ENCODE measurements around the gene TOP2A. TPM values are rescaled to one million over a fixed set of nuclear protein-coding genes. Genes with fewer than 3 reads are reported as not detected.

Gene TOP2A
- total RNA-seq, 1 experiment from 2014 or later: 141 TPM

DNA sequence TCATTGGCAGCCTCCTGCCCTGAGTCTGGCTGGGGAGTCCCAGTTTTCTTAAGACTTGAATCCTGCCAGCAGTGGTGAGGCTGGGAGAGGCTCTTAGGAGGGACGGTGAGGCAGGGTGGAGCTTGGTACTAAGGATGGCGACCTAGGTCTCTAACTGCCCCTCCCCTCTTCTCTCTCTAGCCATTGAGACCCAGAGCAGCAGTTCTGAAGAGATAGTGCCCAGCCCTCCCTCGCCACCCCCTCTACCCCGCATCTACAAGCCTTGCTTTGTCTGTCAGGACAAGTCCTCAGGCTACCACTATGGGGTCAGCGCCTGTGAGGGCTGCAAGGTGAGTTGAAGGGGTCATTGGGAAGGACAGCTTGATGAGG, 69.6 kb downstream of the TOP2A start:
- H3K79me2 ChIP-seq (ENCODE audit: insufficient read depth, low read length): peaks cover 46% of the 10 kb centered on the region; the same call in 1 of the 2 replicates
- H3K4me3 ChIP-seq (replicated peaks in 1 of 2; ENCODE audit: low read depth in 1 of 2, low read length in 2 of 2): no peak overlapping the region
- H3K9ac ChIP-seq (ENCODE audit: low read length): no peak overlapping the region
- no TSS peak for BruUV-seq (replicated peaks)
- DNase-seq (ENCODE audit: low read depth, low spot score) (no peak), ATAC-seq (no peak)
- intact Hi-C loops (cut with micrococcal nuclease): no loop called here
- no peak overlapping the region for H2AFZ ChIP-seq (ENCODE audit: low read depth, low read length, poor library complexity, severe bottlenecking)
- ChIA-PET CTCF (no interaction called here), POLR2A (no interaction called here), RAD21 (ENCODE audit: low non-redundant PET in 1 of 2, low total read pairs in 2 of 2, uncharacterized antibody in 2 of 2, unreplicated experiment in 2 of 2) (interaction anchor here in 1 of 2 experiments (1.0 kb wide), 1 partner anchor 78 kb away, joined by 3 read pairs; no protein-coding TSS in a partner anchor)
- no peak overlapping the region for H3K27ac ChIP-seq (ENCODE audit: low read depth, low read length)
- no peaks in the 10 kb centered on the region for H4K20me1 ChIP-seq (ENCODE audit: insufficient read depth)
- TF ChIP-seq ZFX (IDR thresholded peaks at IDR 0.05) (no peak), EGR1 (IDR thresholded peaks at IDR 0.05; ENCODE audit: low read depth) (no peak), POLR2A (IDR thresholded peaks at IDR 0.05; ENCODE audit: borderline replicate concordance, extremely low read depth, insufficient read depth, insufficient read length) (no peak), ZBTB33 (IDR thresholded peaks at IDR 0.05; ENCODE audit: extremely low read depth, insufficient replicate concordance, low read length) (no peak), FOSL1 (IDR thresholded peaks at IDR 0.05; ENCODE audit: low read depth) (no peak), ZNF274 (IDR thresholded peaks at IDR 0.05; ENCODE audit: low read depth, low read length) (no peak), TCF7L2 (IDR thresholded peaks at IDR 0.05; ENCODE audit: borderline replicate concordance, extremely low read depth, insufficient read depth, insufficient read length) (no peak), SIN3A (IDR thresholded peaks at IDR 0.05; ENCODE audit: low read depth) (no peak), RAD21 (IDR thresholded peaks at IDR 0.05; ENCODE audit: low read depth) (no peak), SRF (IDR thresholded peaks at IDR 0.05; ENCODE audit: low read depth) (no peak), POLR2AphosphoS5 (IDR thresholded peaks at IDR 0.05; ENCODE audit: low read depth, low read length) (no peak)
- TF ChIP-seq, protein P1, sequence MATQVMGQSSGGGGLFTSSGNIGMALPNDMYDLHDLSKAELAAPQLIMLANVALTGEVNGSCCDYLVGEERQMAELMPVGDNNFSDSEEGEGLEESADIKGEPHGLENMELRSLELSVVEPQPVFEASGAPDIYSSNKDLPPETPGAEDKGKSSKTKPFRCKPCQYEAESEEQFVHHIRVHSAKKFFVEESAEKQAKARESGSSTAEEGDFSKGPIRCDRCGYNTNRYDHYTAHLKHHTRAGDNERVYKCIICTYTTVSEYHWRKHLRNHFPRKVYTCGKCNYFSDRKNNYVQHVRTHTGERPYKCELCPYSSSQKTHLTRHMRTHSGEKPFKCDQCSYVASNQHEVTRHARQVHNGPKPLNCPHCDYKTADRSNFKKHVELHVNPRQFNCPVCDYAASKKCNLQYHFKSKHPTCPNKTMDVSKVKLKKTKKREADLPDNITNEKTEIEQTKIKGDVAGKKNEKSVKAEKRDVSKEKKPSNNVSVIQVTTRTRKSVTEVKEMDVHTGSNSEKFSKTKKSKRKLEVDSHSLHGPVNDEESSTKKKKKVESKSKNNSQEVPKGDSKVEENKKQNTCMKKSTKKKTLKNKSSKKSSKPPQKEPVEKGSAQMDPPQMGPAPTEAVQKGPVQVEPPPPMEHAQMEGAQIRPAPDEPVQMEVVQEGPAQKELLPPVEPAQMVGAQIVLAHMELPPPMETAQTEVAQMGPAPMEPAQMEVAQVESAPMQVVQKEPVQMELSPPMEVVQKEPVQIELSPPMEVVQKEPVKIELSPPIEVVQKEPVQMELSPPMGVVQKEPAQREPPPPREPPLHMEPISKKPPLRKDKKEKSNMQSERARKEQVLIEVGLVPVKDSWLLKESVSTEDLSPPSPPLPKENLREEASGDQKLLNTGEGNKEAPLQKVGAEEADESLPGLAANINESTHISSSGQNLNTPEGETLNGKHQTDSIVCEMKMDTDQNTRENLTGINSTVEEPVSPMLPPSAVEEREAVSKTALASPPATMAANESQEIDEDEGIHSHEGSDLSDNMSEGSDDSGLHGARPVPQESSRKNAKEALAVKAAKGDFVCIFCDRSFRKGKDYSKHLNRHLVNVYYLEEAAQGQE (IDR thresholded peaks at IDR 0.05; ENCODE audit: low read depth): no peak
- TF ChIP-seq, protein P2, sequence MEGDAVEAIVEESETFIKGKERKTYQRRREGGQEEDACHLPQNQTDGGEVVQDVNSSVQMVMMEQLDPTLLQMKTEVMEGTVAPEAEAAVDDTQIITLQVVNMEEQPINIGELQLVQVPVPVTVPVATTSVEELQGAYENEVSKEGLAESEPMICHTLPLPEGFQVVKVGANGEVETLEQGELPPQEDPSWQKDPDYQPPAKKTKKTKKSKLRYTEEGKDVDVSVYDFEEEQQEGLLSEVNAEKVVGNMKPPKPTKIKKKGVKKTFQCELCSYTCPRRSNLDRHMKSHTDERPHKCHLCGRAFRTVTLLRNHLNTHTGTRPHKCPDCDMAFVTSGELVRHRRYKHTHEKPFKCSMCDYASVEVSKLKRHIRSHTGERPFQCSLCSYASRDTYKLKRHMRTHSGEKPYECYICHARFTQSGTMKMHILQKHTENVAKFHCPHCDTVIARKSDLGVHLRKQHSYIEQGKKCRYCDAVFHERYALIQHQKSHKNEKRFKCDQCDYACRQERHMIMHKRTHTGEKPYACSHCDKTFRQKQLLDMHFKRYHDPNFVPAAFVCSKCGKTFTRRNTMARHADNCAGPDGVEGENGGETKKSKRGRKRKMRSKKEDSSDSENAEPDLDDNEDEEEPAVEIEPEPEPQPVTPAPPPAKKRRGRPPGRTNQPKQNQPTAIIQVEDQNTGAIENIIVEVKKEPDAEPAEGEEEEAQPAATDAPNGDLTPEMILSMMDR (IDR thresholded peaks at IDR 0.05 in 2 of 3, conservative IDR thresholded peaks at IDR 0.05 in 1 of 3; ENCODE audit: borderline replicate concordance in 1 of 3, insufficient read depth in 1 of 3, low read depth in 2 of 3, low read length in 2 of 3): no peak
- H3K27me3 ChIP-seq (ENCODE audit: insufficient read depth, low read length): no peaks in the 10 kb centered on the region
- no peaks in the 10 kb centered on the region for H3K9me3 ChIP-seq (ENCODE audit: control insufficient read depth in 1 of 2, insufficient read depth in 1 of 2, low read depth in 1 of 2, low read length in 2 of 2)
- peaks cover 16 to 31% of the 10 kb centered on the region in 2 experiments for H3K4me1 ChIP-seq (ENCODE audit: control insufficient read depth in 1 of 2, insufficient read depth in 2 of 2, low read length in 2 of 2)
- no peaks in the 10 kb centered on the region for H3K9me2 ChIP-seq (ENCODE audit: insufficient read depth)
- no peak overlapping the region for H3K4me2 ChIP-seq (ENCODE audit: low read length)
- H3K36me3 ChIP-seq (ENCODE audit: control insufficient read depth in 1 of 2, insufficient read depth in 2 of 2, low read length in 2 of 2): peaks cover 0 to 15% of the 10 kb centered on the region in 2 experiments; a peak in 3 of 4 replicates
